ENCODE results near the gene PBXIP1.
"Not testable (repeated sequence)": the region's sequence is repeated elsewhere in the genome, so short reads cannot be mapped to it uniquely, and the experiment has no call there.

PBXIP1 gene

DNA sequence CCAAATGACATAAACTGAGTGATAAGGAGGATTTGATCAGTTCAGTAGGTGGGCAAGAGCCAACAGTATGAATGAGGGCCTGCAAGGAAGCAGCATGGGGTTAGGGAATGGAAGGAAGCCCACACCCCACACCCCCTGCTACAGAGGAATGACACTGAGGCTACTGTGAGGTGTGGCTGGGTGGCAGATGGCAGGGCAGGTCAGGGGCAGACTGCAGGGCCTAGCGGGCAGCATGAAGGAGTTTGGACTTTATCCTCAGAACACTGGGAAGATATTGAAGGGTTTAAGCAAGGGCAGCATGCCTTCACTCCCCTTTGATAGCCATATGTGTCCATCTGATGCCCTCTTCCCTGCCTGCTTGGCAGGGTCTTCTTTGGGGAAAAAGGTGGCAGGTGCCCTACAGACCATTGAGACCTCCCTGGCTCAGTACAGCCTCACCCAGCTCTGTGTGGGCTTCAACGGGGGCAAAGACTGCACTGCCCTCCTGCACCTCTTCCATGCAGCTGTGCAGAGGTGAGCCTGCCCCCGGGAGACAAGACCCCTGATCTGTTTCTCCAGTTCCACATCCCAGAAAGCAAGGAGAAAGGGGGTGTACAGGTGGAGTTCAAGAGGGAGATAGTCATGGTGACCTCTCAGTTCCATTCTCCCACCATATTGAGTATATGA lies 33.4 kb upstream of the PBXIP1 start:
- H3K36me3 ChIP-seq: peaks cover 54% of the 10 kb centered on the region
- H3K27me3 ChIP-seq: no peaks in the 10 kb centered on the region
- no peaks in the 10 kb centered on the region for H3K9me3 ChIP-seq
- no peak overlapping the region for H3K4me3 ChIP-seq (ENCODE audit: low read depth, low read length)
- H3K4me1 ChIP-seq: no peaks in the 10 kb centered on the region
- TF ChIP-seq, protein P1, sequence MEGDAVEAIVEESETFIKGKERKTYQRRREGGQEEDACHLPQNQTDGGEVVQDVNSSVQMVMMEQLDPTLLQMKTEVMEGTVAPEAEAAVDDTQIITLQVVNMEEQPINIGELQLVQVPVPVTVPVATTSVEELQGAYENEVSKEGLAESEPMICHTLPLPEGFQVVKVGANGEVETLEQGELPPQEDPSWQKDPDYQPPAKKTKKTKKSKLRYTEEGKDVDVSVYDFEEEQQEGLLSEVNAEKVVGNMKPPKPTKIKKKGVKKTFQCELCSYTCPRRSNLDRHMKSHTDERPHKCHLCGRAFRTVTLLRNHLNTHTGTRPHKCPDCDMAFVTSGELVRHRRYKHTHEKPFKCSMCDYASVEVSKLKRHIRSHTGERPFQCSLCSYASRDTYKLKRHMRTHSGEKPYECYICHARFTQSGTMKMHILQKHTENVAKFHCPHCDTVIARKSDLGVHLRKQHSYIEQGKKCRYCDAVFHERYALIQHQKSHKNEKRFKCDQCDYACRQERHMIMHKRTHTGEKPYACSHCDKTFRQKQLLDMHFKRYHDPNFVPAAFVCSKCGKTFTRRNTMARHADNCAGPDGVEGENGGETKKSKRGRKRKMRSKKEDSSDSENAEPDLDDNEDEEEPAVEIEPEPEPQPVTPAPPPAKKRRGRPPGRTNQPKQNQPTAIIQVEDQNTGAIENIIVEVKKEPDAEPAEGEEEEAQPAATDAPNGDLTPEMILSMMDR (IDR thresholded peaks at IDR 0.05; ENCODE audit: low read depth, low read length): no peak
- no peak for DNase-seq

GRCh38 chr1:154988058-154988954 lies 32.4 kb upstream of the PBXIP1 start:
- TF ChIP-seq, protein P1 (IDR thresholded peaks at IDR 0.05; ENCODE audit: low read depth, low read length): peak; percentile 37; the same call in 1 of the 2 replicates
- DNase-seq: no peak
- H3K4me1 ChIP-seq: no peaks in the 10 kb centered on the region
- H3K27me3 ChIP-seq: no peaks in the 10 kb centered on the region
- peaks cover 54% of the 10 kb centered on the region for H3K36me3 ChIP-seq
- no peak overlapping the region for H3K4me3 ChIP-seq (ENCODE audit: low read depth, low read length)
- H3K9me3 ChIP-seq: no peaks in the 10 kb centered on the region

DNA sequence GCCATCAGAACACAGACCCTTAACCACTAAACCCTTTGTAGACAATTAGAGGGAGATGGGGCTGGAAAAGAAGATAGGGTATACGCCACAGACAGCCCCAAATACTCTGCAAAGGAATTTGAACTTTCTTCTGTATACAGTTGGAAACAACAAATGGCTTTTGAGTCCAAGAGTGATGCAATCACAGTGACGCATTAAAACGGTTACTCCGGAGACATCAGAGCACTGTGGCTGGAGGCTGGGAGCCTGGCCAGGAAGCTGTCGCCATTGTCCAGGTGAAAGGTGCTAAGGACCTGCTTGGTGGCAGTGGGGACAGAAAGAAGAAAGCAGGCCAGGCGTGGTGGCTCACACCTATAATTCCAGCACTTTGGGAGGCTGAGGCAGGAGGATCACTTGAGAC lies 31.4 kb upstream of the PBXIP1 start:
- H3K4me3 ChIP-seq (ENCODE audit: low read depth, low read length): no peak overlapping the region
- H3K9me3 ChIP-seq: no peaks in the 10 kb centered on the region
- DNase-seq: no peak
- peaks cover 4% of the 10 kb centered on the region; the same call in 1 of the 2 replicates for H3K4me1 ChIP-seq
- no peaks in the 10 kb centered on the region for H3K27me3 ChIP-seq
- H3K36me3 ChIP-seq: peaks cover 54% of the 10 kb centered on the region
- TF ChIP-seq, protein P1 (IDR thresholded peaks at IDR 0.05; ENCODE audit: low read depth, low read length): no peak

GRCh38 chr1:154986736-154987135 lies 30.8 kb upstream of the PBXIP1 start:
- not testable (repeated sequence) for H3K9me3 ChIP-seq; H3K4me1 ChIP-seq; H3K4me3 ChIP-seq (ENCODE audit: low read depth, low read length); DNase-seq; H3K27me3 ChIP-seq
- peaks cover 54% of the 10 kb centered on the region for H3K36me3 ChIP-seq

- peak overlapping the region; percentile 74 for H3K4me3 ChIP-seq (ENCODE audit: low read depth, low read length)
Measured at GRCh38 chr1:154983776-154984466, 28.0 kb upstream of the PBXIP1 start.

More at GRCh38 chr1:154983776-154984466, 28.0 kb upstream of the PBXIP1 start:
- Histone ChIP-seq H3K27me3 (no peaks in the 10 kb centered on the region), H3K9me3 (no peaks in the 10 kb centered on the region), H3K36me3 (peaks cover 44% of the 10 kb centered on the region), H3K4me1 (peaks cover 11% of the 10 kb centered on the region)
- TF ChIP-seq, protein P1 (IDR thresholded peaks at IDR 0.05; ENCODE audit: low read depth, low read length): no peak
- DNase-seq: no peak

All from BE2C (cell line).